Spleen (tissue), 11 donors: ENCODE data around the gene TMED5. TPM values are rescaled to one million over a fixed set of nuclear protein-coding genes. Genes with fewer than 3 reads are reported as not detected.
"Not testable (repeated sequence)": the region's sequence is repeated elsewhere in the genome, so short reads cannot be mapped to it uniquely, and the experiment has no call there.

ENCODE experiments used
- DNase-seq: peaks from one replicate; pipeline ENCODE4 v3.0.0-alpha.2; 2020
- H3K27ac ChIP-seq, 8 donors: fragments of 200-600 bp; sonication (generic) in 7 of 8; 1 replicate in 4 of 8; 2 replicates in 4 of 8; pipeline versions ENCODE4 v1.5.0 to v1.8.0; 2016 to 2021; ENCODE audit warnings: inconsistent platforms in 4 of 8, mild to moderate bottlenecking in 4 of 8, moderate library complexity in 1 of 8
- H3K27me3 ChIP-seq, 7 donors: fragments of 200-600 bp; sonication (generic) in 6 of 7; replicated peaks in 1 of 7; 1 replicate in 4 of 7; 2 replicates in 3 of 7; pipeline versions ENCODE4 v1.5.0 to v1.8.0; 2016 to 2021; ENCODE audit warnings: inconsistent platforms in 3 of 7, mild to moderate bottlenecking in 1 of 7
- H3K36me3 ChIP-seq, 6 donors: fragments of 200-600 bp; sonication (generic) in 5 of 6; 1 replicate in 4 of 6; 2 replicates in 2 of 6; pipeline versions ENCODE4 v1.5.0 to v1.8.0; 2016 to 2021; ENCODE audit warnings: inconsistent platforms in 2 of 6
- H3K4me1 ChIP-seq, 6 donors: fragments of 200-600 bp; sonication (generic) in 5 of 6; 1 replicate in 3 of 6; 2 replicates in 3 of 6; pipeline versions ENCODE4 v1.5.0 to v1.8.0; 2016 to 2021; ENCODE audit warnings: inconsistent platforms in 3 of 6
- H3K4me3 ChIP-seq, 8 donors: fragments of 200-600 bp; sonication (generic) in 7 of 8; 1 replicate in 4 of 8; 2 replicates in 4 of 8; pipeline versions ENCODE4 v1.5.0 to v1.8.0; 2016 to 2021; ENCODE audit warnings: inconsistent platforms in 4 of 8, mild to moderate bottlenecking in 4 of 8, moderate library complexity in 2 of 8
- H3K9me3 ChIP-seq, 8 donors: fragments of 200-600 bp; sonication (generic) in 7 of 8; 1 replicate in 4 of 8; 2 replicates in 4 of 8; pipeline versions ENCODE4 v1.5.0 to v1.8.0; 2016 to 2021; ENCODE audit warnings: inconsistent platforms in 4 of 8
- POLR2A ChIP-seq, 3 donors: fragments of 450-650 bp; IDR thresholded peaks; one replicate each; pipeline ENCODE4 v1.5.1; 2017; ENCODE audit warnings: antibody characterized with exemption in 3 of 3, mild to moderate bottlenecking in 1 of 3
- POLR2AphosphoS5 ChIP-seq, 3 donors: sonication (generic); formaldehyde crosslinking; IDR thresholded peaks; one replicate each; pipeline ENCODE4 v1.5.1; 2017; ENCODE audit warnings: antibody characterized with exemption in 3 of 3
- WGBS, 5 donors: extraction: QIAGEN DNeasy Blood & Tissue Kit in 3 of 5; methylation state at CpG; one replicate each; pipeline versions ENCODE4 v1.1.5 to v1.1.7; 2013 to 2018; 5-methylcytosine and 5-hydroxymethylcytosine counted together
- intact Hi-C: fragments of 100-400 bp; cut with DNase I; formaldehyde crosslinking; loops from one replicate; pipeline ENCODE4 v1.15.0; 2023; ENCODE audit warnings: low total_unique reads
- polyA plus RNA-seq, 3 donors: library from polyadenylated mRNA; stranded (reverse); fragments of 200-250 nt; gene quantifications; one replicate each; pipeline ENCODE4 v1.2.1, GENCODE V29; 2013
- total RNA-seq, 7 donors: library from RNA; depleted of rRNA in 3 of 7; stranded (reverse); fragments of >200 nt in 3 of 7; fragmentation: NEBNext Ultra II Directional in 4 of 7; extraction: Animal tissue kit (Norgen Biotek cat#: 25700) in 4 of 7; gene quantifications; one replicate each; pipeline versions ENCODE4 v1.1.0 to v1.2.1, GENCODE V29; 2016 to 2021
- TF ChIP-seq, protein P1 (sequence below), 11 experiments: fragments of 200-600 bp in 7 of 11; fragments of 450-650 bp in 4 of 11; sonication (generic) in 4 of 11; IDR thresholded peaks in 8 of 11; conservative IDR thresholded peaks in 3 of 11; 1 replicate in 7 of 11; 2 replicates in 4 of 11; pipeline versions ENCODE4 v1.4.0 to v1.8.0; 2016 to 2021; ENCODE audit warnings: antibody characterized with exemption in 11 of 11, inconsistent platforms in 4 of 11, mild to moderate bottlenecking in 1 of 11
- donor health status: healthy with polysubstance abuse.
- donor health status: DM: no; HTN: no; CAD: no; lungs with moderate emphysema.
- donor health status: DM: no; HTN: no; CAD: no.
- donor health status: Bipolar disorder and iron deficiency.
- donor health status: healthy.
- donor health status: DM: no; HTN: no; CAD: no.
- donor health status: DM: yes; HTN: yes; CAD: no.

Gene TMED5
- total and polyA plus RNA-seq, 10 donors, result 11.1 to 102 (median 53.9) TPM

DNA sequence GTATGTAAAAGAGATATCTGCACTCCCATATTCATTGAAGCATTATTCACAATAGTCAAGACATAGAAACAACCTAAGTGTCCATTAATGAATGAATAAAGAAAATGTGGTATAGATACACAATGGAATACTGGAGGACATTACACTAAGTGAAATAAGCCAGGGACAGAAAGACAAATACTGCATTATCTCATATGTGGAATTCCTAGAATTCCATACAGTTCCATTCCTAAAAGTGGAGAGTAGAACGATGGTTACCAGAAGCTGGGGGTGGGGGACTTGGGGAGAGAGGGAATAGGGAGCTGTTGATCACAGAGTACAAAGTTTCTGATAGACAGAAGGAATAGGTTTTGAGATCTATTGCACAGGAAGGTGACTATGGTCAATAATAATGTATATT lies 7.4 kb downstream of the TMED5 start:
- H3K4me1 ChIP-seq, result peaks cover 19 to 76% (median 63%) of the 10 kb centered on the region in 6 donors
- H3K27ac ChIP-seq, result no peak overlapping the region
- no peaks in the 10 kb centered on the region for H3K27me3 ChIP-seq
- TF ChIP-seq POLR2AphosphoS5 (IDR thresholded peaks at IDR 0.05), result no peak
- no peak for TF ChIP-seq POLR2A (IDR thresholded peaks at IDR 0.05)
- TF ChIP-seq, protein P1, sequence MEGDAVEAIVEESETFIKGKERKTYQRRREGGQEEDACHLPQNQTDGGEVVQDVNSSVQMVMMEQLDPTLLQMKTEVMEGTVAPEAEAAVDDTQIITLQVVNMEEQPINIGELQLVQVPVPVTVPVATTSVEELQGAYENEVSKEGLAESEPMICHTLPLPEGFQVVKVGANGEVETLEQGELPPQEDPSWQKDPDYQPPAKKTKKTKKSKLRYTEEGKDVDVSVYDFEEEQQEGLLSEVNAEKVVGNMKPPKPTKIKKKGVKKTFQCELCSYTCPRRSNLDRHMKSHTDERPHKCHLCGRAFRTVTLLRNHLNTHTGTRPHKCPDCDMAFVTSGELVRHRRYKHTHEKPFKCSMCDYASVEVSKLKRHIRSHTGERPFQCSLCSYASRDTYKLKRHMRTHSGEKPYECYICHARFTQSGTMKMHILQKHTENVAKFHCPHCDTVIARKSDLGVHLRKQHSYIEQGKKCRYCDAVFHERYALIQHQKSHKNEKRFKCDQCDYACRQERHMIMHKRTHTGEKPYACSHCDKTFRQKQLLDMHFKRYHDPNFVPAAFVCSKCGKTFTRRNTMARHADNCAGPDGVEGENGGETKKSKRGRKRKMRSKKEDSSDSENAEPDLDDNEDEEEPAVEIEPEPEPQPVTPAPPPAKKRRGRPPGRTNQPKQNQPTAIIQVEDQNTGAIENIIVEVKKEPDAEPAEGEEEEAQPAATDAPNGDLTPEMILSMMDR (IDR thresholded peaks at IDR 0.05 in 8 of 11, conservative IDR thresholded peaks at IDR 0.05 in 3 of 11), result no peak
- peaks cover 0 to 17% (median 6%) of the 10 kb centered on the region in 8 donors for H3K9me3 ChIP-seq
- H3K36me3 ChIP-seq, result peaks cover 0 to 30% (median 0%) of the 10 kb centered on the region in 6 donors
- intact Hi-C loops, result loop anchor here (10.0 kb wide), 1 partner anchor 88 kb away; no protein-coding TSS in a partner anchor
- no peak overlapping the region for H3K4me3 ChIP-seq
- WGBS, 5 donors, result 60 to 85% (median 73%) methylated on average over 1 of the region's 1 CpG
- DNase-seq, result no peak

DNA sequence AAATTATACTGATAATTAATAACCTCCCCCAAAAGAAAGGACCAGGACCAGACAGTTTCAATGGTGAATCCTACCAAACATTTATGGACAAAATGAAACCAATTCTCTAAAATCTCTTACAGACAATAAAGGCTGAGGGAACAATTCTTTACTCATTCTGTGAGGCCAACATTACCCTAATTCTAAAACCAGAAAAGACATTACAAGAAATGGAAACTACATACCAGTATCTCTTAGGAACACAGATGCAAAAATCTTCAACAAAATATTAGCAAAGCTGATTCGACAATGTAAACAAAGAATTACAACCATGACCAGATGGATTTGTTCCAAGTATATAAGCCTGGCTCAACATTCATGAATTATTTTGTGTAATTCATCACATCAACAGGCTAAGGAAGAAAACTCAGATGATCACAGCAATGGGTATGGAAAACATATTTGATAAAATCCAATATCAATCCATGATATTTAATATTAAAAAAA lies 8.6 kb downstream of the TMED5 start:
- H3K27ac ChIP-seq, result no peak overlapping the region
- H3K27me3 ChIP-seq, result no peaks in the 10 kb centered on the region
- TF ChIP-seq POLR2AphosphoS5 (IDR thresholded peaks at IDR 0.05) (no peak), POLR2A (IDR thresholded peaks at IDR 0.05) (no peak)
- TF ChIP-seq, protein P1 (IDR thresholded peaks at IDR 0.05 in 8 of 11, conservative IDR thresholded peaks at IDR 0.05 in 3 of 11), result no peak
- DNase-seq, result no peak
- H3K36me3 ChIP-seq, result peaks cover 0 to 26% (median 0%) of the 10 kb centered on the region in 6 donors
- peak overlapping the region in 2 of 8 donors; percentile 3 to 40 for H3K4me3 ChIP-seq
- intact Hi-C loops, result loop anchor here (10.0 kb wide), 1 partner anchor 87 kb away; no protein-coding TSS in a partner anchor
- WGBS, 5 donors, result 73 to 85% (median 76%) methylated on average over 1 of the region's 1 CpG
- peaks cover 0 to 24% (median 6%) of the 10 kb centered on the region in 8 donors for H3K9me3 ChIP-seq
- peaks cover 8 to 65% (median 51%) of the 10 kb centered on the region in 6 donors for H3K4me1 ChIP-seq

DNA sequence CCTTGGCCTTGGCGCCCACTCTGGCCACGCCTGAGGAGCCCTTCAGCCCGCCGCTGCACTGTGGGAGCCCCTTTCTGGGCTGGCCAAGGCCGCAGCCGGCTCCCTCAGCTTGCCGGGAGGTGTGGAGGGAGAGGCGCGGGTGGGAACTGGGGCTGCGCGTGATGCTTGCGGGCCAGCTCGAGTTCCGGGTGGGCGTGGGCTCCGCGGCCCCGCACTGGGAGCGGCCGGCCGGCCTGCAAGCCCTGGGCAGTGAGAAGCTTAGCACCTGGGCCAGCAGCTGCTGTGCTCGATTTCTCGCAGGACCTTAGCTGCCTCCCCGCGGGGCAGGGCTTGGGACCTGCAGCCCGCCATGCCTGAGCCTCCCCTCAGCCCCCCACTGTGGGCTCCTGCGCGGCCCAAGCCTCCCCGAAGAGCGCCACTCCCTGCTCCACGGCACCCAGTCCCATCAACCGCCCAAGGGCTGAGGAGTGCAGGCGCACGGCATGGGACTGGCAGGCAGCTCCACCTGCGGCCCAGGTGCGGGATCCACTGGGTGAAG lies 10.0 kb downstream of the TMED5 start:
- not testable (repeated sequence) for H3K27me3 ChIP-seq, H3K4me3 ChIP-seq, H3K27ac ChIP-seq, DNase-seq
- peak in 2 of 3 donors; percentile 9 to 21 for TF ChIP-seq POLR2AphosphoS5 (IDR thresholded peaks at IDR 0.05)
- intact Hi-C loops, result loop anchor here (10.0 kb wide), 1 partner anchor 85 kb away; no protein-coding TSS in a partner anchor
- Histone ChIP-seq H3K9me3 (peaks cover 0 to 24% (median 6%) of the 10 kb centered on the region in 8 donors), H3K36me3 (peaks cover 0 to 18% (median 0%) of the 10 kb centered on the region in 6 donors), H3K4me1 (peaks cover 7 to 58% (median 39%) of the 10 kb centered on the region in 6 donors)
- WGBS, 5 donors, result 96 to 98% (median 97%) methylated on average over 20 to 36 of the region's 36 CpGs

DNA sequence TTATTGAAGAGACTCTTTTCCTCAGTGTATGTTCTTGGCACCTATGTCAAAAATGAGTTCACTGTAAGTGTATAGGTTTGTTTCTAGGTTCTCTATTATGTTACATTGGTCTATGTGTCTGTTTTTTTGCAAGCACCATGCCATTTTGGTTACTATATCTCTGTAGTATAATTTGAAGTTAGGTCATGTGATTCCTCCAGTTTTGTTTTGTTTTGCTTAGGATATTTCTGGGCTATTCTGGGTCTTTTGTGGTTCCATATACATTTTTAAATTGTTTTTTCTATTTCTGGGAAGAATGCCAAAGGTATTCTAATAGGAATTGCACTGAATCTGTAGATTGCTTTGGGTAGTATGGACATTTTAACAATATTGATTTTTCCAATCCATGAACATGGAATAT lies 13.2 kb downstream of the TMED5 start:
- Histone ChIP-seq H3K36me3 (peaks cover 0 to 10% (median 0%) of the 10 kb centered on the region in 6 donors), H3K4me3 (no peak overlapping the region), H3K4me1 (peaks cover 0 to 47% (median 20%) of the 10 kb centered on the region in 6 donors), H3K9me3 (peaks cover 0 to 24% (median 6%) of the 10 kb centered on the region in 8 donors), H3K27ac (no peak overlapping the region), H3K27me3 (no peaks in the 10 kb centered on the region)
- TF ChIP-seq POLR2A (IDR thresholded peaks at IDR 0.05) (no peak), POLR2AphosphoS5 (IDR thresholded peaks at IDR 0.05) (no peak)
- TF ChIP-seq, protein P1 (IDR thresholded peaks at IDR 0.05 in 8 of 11, conservative IDR thresholded peaks at IDR 0.05 in 3 of 11), result no peak
- intact Hi-C loops, result no loop called here
- no peak for DNase-seq

DNA sequence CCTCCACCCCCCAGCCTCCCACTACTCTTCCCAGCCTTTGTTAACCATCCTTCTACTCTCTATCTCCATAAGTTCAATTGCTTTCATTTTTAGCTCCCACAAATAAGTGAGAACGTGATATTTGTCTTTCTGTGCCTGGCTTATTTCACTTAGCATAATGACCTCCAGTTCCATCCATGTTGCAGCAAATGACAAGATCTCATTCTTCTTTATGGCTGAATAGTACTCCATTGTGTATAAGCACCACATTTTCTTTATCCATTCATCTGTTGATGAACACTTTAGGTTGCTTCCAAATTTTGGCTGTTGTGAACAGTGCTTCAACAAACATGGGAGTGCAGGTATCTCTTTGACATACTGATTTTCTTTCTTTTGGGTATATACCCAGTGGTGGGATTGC lies 14.3 kb downstream of the TMED5 start:
- DNase-seq, intact Hi-C loops, H3K27me3 ChIP-seq, H3K4me3 ChIP-seq, H3K27ac ChIP-seq: not testable (repeated sequence)
- H3K9me3 ChIP-seq, result peaks cover 0 to 24% (median 6%) of the 10 kb centered on the region in 8 donors
- H3K36me3 ChIP-seq, result peaks cover 0 to 10% (median 0%) of the 10 kb centered on the region in 6 donors
- peaks cover 0 to 47% (median 15%) of the 10 kb centered on the region in 6 donors for H3K4me1 ChIP-seq
- WGBS, 5 donors, result 93 to 97% (median 95%) methylated on average over 1 of the region's 1 CpG
